ENCODE results near the gene PHOSPHO2.

PHOSPHO2 gene, protein sequence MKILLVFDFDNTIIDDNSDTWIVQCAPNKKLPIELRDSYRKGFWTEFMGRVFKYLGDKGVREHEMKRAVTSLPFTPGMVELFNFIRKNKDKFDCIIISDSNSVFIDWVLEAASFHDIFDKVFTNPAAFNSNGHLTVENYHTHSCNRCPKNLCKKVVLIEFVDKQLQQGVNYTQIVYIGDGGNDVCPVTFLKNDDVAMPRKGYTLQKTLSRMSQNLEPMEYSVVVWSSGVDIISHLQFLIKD

DNA sequence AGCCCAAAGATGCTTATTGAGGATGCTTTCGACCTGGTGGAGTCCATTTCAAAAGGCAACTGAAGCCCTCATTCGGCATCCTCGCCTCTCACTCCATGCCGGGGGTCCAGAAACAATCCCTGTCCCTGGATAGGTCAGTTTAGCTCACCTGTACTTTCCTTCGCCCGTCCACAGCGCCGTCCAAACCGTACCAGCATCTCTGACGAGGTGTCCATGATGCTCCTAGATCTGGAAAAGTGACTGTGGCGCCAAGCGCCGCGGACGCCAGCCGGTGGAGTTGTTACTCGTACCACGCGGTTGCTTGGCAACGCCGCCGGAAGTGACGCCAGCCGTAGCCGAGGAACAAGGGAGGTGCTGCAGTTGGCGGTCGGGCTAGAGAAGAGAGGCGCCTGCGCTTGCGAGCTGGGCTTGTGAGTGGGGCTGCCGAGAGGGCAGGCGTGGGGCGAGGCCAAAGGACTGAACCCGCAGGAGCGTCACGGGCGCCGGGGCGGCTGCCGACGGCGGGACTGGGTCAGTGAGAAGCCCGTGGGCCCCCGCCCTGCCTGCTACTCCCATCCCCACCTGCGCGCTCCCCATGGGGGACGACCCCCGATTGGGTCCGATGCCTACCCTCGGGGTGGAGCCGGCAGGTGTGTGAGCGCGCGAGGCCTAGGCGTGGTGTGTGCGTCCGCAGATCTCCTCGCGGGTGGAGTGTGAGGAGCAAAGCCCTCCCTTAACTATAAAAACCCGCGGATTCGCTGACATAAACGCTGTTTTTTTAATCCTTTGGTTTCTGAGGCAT lies at the start of gene PHOSPHO2, which contains the start of gene CFAP210:
PHOSPHO2 (plus strand) TSS at position 357 of the 781 bp plus-strand sequence. CDS start 6,503 bp downstream, outside the sequence.
CFAP210 (minus strand) TSS at position 293 of the 781 bp plus-strand sequence; CDS start at position 215, 78 bp downstream.
- DNase-seq (ENCODE audit: low read depth), result peak; percentile 67

DNA sequence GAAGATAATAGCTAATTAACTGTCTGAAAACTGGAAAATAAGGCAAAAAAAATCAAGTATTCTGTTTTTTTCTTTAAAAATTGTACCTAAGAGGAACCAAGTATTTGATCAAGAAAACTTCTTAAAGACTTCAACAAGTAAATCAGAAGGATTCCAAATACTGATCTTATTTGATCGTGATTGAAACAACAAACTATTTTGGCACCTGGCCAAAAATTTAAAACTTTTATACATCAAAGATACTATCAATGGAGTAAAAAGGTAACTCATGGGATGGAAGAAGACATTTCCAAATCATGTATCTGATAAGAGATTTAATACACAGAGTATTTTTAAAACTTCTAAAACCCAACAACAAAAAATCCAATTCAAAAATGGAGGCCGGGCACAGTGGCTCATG lies 46.8 kb upstream of the PHOSPHO2 start:
- DNase-seq (ENCODE audit: low read depth), result no peak

DNA sequence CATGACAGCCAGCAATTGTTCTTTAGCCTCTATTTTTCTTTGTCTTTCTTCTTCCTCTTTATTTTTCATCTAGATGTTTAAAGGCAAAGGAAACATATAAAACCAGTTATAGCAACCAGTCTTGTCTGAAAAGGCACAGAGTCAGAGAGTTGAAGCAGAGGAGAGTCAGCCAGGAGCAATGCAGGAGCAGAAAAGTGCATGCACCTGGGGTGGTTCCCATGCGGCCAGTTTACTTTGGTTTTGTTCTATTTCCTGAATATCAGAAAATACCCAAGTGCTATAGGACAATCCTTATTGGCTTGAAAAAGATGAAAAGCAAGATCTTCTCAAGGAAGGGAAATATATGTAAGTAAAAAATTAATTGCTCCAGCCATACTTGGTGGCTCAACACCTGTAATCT lies 45.0 kb upstream of the PHOSPHO2 start:
- no peak for DNase-seq (ENCODE audit: low read depth)

DNA sequence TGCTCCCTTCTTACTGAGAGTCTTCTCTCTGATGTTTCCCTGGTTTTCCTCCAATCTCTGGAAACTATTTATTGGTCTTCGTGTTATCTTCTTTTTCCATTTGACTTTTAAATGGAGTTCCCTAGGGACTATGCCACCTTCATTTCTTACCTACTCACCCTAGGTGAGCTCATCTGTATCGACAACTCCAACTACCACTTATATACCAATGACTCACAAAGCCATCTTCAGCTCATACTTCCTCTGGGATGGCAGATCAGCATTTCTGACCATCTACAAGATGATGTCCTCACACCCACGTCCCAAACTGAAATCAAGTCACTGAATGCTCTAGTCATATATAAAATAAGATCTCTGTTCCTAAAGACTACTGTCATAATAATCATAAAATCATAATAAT lies 40.6 kb upstream of the PHOSPHO2 start:
- DNase-seq (ENCODE audit: low read depth), result no peak

DNA sequence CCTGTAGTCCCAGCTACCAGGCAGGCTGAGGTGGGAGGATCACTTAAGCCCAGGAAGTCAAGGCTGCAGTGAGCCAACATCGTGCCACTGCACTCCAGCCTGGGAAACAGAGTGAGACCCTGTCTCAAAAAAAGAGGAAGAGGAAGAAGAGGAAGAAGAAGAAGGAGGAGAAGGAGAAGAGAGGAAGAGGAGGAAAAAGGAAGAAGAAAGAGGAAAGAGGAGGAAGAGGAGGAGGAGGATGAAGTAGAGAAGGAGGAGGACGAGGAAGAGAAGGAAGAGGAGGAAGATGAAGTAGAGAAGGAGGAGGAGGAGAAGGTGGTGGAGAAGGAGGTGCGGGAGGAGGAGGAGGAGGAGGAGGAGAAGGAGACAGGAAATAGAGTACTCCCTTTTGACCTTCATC lies 38.1 kb upstream of the PHOSPHO2 start:
- DNase-seq (ENCODE audit: low read depth), result no peak

DNA sequence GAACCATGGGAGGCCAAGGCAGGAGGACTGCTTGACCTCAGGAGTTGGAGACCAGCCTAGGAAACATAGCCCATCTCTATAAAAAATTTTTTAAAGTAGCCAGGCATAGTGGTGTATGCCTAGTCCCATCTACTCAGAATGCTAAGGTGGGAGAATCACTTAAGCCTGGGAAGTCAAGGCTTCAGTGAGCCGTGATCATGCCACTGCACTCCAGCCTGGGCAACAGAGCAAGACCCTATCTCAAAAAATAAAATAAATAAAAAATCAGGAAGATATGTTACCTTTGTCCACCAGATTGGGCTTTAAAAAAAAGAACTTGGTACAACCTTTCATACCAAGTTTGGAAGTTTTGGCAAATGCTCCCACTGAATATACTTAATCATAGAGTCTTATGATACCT lies 35.4 kb upstream of the PHOSPHO2 start:
- DNase-seq (ENCODE audit: low read depth), result no peak

DNA sequence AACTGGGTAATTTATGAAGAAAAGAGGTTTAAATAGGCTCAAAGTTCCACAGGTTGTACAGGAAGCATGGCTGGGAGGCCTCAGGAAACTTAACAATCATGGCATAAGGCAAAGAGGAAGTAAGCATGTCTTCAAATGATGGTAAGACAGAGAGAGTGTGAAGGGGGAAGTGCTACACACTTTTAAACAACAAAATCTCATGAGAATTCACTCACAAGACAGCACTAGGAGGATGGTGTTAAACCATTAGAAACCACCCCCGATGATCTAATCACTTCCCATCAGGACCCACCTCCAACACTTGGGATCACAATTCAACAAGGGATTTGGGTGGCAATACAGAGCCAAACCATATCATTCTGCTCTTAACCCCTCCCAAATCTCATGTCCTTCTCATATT lies 34.9 kb upstream of the PHOSPHO2 start:
- no peak for DNase-seq (ENCODE audit: low read depth)

DNA sequence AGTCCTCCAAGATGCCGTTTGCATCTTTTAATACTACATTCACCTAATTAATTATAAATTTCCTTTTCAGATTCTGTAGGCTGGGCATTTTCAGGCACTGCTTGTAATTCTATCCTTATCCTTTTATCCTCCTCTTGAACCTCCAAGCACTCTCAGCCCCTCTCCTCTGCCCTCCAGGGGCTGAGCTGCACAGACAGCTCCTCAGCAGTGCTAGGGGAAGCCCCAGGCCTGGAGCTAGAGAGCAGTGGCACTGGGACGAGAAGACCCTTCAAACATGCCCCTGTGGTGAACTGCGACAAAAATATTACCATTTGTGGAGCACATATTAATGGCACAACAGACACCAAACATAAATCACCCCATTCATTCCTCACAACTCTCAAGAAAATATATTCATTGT lies 33.0 kb upstream of the PHOSPHO2 start:
- DNase-seq (ENCODE audit: low read depth), result no peak

DNA sequence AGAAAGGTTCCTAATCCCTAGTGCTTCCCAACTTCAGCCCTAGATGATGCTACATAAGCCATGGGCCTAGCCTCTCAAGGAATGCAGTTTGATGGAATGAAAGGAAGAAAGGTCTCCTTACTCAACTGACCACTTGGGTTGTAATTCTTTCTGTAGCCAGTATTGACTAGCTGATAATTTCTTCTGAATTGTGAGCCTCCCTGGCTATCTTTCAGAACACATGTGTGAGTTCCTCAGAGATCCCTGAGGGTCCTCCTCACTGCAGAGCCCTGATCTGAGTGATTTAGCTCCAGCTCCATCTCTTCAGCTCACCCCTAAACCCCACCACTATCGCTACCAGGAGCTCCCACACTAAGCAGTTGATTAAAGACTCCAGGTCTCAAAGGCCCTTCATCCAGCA lies 31.5 kb upstream of the PHOSPHO2 start:
- DNase-seq (ENCODE audit: low read depth), result no peak

DNA sequence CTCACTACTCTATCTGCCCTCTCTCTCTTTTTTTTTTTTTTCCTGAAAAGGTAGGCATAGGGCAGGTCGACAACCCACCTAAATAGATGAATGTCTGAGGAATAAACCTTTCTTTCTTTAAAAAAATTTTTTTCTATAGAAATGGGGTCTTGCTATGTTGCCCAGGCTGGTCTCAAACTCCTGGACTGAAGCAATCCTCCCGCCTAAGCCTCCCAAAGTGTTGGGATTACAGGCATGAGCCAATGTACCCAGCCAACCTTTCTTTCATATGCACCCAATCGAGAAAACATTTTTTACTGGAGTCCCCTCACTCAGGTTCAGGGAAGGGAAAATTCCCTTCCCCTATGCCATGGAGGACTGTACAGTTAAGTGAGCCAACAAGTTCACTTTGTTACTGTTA lies 31.0 kb upstream of the PHOSPHO2 start:
- no peak for DNase-seq (ENCODE audit: low read depth)

DNA sequence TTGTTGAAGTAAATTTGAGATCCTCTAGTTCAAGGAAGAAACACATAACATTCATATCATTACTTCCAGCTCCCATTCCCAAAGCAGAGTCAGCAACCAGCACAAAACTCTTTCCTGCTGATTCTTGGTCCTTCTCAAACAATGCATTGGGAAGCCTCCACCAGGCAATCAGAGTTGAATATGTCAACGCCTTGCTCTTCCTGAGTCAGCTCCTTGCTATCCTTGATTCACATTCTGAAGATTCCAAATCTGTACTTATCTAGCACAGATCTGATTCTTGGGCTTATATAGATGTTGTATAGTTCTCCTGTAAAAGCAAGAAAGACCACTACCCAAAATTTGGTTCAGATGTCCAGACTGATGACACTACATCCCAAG lies 29.7 kb upstream of the PHOSPHO2 start:
- DNase-seq (ENCODE audit: low read depth), result no peak

DNA sequence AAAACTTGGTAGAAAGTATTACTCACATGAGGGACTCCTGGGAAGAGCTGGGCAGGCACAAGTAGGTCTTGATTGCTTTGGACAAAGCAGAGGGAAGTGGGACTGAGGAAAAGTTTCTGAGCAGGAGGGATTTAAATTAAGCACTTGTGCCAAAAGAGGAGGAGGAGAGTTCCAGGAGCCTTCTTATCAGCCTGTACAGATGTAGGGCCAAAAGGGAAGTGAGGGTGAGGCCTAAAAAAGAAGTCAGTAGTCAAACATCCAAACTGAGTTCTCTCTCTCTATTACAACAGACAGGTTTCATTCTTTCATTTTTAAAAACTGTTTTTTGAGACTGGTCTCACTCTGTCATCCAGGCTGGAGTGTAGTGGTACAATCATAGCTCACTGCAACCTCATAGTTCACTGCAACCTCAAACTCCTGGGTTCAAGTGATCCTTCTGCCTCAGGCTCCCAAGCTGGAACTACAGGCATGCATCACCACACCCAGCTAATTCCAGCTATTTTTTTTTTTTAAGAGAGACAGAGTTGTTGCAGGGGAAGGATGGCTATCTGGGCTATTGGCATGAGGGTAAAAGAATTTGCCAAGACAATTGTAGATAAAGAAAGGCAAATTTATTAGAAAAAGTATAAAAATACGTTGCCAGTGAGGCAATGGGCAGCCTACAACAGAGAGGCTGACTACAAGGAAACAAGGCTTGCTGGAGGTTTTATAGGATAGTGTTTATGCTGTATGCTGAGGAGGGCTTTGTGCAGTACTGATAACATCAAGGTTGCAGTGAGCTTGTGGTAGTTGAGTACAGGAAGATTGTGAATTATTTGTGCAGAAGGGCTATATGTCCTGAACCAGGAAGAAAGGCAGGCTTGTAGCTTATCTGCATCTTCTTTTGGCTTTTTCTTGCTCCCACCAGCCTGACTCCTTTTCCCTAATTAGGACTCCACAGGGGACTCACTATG lies 29.0 kb upstream of the PHOSPHO2 start:
- no peak for DNase-seq (ENCODE audit: low read depth)

DNA sequence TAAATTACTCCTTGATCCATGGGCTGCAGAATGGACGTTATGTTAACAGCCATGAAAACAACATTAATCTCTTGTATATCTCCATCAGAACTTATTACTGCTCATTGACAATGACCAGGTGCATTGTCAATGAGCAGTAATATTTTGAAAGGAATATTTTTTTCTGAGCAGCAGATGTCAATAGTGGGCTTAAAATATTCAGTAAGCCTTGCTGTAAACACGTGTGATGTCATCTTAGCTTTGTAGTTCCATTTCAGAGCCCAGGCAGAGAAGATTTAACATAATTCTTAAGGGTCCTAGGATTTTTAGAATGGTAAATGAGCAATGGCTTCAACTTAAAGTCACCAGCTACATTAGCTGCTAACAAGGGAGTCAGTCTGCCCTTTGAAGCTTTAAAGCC lies 26.7 kb upstream of the PHOSPHO2 start:
- DNase-seq (ENCODE audit: low read depth), result no peak

DNA sequence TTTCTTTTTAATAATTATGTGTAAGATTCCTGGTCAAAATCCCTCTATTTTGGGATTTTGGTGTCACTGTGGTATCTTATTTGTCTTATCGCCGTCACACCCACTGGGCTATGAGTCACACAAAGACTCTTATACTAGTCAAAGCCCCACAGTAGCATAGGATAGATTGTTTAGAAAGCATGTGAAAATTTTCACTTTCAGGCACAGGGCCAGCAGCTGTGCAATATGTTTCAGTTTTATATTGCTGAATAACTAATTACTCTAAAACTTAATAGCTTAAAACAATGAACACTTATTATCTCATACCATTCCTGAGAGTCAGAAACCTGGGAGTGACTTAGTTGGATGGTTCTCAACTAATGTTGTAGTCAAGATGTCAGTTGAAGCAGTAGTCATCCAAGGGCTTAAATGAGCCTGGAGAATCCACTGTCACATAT lies 24.0 kb upstream of the PHOSPHO2 start:
- DNase-seq (ENCODE audit: low read depth), result no peak

DNA sequence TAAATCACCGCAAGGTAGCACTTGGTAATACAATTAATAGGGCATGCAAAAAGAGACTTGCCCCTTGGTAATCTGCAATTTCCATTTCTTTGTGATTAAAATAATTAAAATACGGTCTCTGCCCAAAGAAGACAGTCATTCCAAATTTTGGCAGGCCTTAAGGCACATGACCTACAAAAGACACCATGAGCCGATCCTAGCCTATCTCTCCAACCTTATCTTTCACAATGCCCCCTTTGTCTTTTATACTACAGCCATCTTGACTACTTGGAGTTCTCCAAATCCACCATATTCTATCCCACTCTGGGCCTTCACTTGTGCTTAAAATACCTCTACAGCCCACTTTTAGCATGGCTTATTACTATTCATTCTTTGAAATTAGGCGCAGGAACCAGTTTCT lies 23.3 kb upstream of the PHOSPHO2 start:
- no peak for DNase-seq (ENCODE audit: low read depth)

DNA sequence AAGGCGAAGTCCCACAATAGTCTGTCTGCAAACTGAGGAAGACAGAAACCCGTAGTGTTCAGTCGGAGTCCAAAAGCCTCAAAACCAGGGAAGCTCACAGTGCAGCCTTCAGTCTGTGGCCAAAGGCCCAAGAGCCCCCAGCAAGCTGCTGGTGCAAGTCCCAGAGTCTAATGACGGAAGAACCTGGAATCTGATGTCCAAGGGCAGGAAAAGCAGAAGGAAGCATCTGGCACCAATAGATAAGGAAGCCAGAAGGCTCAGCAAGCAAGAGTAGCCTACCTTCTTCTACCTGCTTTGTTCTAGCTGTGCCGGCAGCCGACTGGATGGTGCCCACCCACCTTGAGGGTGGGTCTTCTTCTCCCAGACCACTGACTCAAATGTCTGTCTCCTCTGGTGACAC lies 21.9 kb upstream of the PHOSPHO2 start:
- DNase-seq (ENCODE audit: low read depth), result no peak

DNA sequence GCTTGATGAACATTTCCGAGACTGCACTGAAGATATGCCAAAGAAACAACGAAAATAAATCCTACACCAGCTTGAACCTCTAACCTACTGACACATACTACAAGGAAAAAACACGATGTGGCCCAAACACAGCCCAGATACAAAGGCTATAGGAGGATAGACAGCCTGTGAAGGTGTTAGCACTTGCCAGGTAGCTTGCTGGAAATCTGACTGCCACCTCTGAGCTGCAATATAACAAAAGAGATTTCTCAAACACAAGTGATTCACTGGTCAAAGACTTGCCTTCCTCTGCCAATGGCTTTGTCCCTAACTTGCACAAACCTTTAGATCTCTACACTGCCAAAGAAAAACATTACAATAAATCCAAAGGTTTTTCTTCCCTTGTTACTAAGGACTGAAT lies 21.2 kb upstream of the PHOSPHO2 start:
- DNase-seq (ENCODE audit: low read depth), result no peak

DNA sequence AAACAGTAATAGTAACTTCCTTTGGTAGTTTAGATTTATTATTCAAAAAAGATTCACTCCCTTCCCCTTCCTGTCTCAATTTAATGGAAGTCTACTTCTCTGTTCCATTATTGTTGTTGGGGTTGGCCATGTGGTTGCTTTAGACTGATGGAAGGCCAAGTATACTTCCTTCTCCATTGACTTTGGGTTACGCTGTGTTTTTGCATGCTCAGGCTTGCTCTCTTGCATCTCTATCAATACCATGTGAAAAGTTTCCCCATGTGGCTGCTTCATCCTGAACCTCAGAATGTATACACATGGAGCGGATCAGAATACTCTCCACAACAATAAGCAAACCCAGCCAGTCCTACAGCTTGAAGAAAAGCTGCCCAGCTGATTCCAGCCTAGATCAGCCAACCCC lies 20.3 kb upstream of the PHOSPHO2 start:
- DNase-seq (ENCODE audit: low read depth), result no peak

DNA sequence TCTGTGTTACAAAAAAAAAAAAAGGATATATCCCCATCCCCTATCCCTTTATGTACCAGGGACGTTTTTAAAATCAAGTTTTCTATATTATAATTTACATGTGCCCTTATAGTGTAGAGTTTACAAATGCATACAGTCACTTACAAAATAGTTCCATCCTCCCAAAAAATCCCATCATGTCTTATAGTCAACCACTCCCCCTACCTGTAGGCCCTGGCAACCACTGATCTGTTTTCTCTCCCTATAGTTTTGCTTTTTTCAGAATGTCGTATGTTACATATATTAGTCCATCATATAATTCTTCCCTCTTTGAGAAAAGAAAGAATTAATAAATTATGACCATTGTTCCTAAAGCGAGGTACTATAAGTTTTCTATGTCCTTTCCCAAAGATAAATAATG lies 17.9 kb upstream of the PHOSPHO2 start:
- DNase-seq (ENCODE audit: low read depth), result no peak

DNA sequence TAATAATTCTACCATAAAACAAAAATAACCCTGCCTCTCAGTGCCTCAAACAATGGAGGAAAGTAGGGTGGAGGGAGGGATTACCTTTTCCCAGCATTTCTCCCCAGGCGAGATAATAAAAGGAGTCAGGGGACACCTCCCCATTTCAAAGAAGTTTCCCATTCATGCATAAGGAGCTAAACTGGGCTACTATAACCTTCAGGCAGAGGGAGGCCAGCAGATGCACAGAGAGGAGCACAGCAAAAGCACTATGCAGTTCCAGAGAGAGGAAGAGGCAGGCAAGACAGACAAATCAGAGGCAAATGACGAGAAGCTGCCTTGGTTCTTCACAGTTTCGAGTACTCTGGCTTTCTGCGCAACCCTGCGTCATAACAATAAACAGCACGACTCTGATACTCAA lies 17.4 kb upstream of the PHOSPHO2 start:
- no peak for DNase-seq (ENCODE audit: low read depth)

DNA sequence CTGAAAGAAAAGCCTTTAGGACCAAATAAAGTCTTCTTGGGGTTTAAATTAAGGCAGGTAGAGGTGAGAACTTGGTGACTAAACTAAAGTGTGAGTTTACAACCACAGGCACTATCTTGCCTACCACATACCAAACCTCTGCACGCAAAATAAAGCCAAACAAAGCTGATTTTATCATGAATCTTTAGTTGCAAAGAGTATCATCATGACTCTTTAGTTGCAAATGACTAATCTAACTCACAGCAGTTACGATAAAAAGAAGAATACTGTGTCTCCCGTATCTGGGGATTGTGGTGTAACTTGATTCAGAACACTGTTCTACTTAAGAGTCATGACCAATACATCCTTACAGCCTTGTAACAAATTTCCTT lies 11.2 kb upstream of the PHOSPHO2 start:
- DNase-seq (ENCODE audit: low read depth), result no peak

DNA sequence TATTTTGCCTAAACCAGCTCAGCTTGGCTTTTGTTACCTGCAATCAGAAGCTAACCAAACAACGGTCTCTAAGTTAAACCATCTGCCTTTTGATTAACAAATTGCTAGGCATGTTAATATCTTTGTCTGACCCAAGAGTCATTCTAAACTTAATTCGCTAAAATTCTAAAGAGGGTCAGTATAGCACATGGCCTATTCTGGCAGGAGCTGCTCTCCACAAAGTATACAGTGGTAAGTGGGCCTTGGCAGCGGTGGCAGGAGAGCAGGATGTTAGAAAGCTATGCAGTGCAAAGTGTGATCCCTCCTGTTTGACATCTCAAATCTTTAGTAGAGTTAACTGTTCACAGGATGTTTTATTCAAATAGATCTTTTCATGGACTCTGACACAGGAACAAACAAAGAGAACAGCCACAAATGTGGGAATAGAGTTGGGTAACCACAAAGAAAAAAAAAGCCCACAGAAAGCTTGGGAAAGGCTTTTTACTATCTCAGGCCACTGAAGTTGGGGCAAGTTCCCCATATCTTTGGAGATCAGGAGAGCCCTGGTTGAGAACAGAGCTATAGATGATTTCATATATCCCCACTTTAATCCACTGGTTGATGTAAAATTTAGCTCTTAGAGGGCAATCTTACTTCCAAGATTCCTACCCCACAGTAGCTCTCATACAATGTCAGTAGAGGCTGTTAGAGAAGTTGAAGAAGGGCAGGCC lies 10.7 kb upstream of the PHOSPHO2 start:
- no peak for DNase-seq (ENCODE audit: low read depth)
